Fibroblast of lung (primary cell): ENCODE results near the gene CCDC179.

Experiments
- CTCF ChIP-seq, 2 donors: IDR thresholded peaks in 1 of 2; conservative IDR thresholded peaks in 1 of 2; 1 replicate in 1 of 2; 2 replicates in 1 of 2; pipeline ENCODE4 v1.5.1; 2011 to 2012; ENCODE audit warnings: low read length in 2 of 2, control low read depth in 1 of 2, inconsistent platforms in 1 of 2, low read depth in 1 of 2, mild to moderate bottlenecking in 1 of 2
- EZH2 ChIP-seq: IDR thresholded peaks from 2 replicates; pipeline ENCODE4 v1.5.1; 2012; ENCODE audit warnings: low read length, control low read depth, mild to moderate bottlenecking; ENCODE audit errors: missing control alignments

DNA sequence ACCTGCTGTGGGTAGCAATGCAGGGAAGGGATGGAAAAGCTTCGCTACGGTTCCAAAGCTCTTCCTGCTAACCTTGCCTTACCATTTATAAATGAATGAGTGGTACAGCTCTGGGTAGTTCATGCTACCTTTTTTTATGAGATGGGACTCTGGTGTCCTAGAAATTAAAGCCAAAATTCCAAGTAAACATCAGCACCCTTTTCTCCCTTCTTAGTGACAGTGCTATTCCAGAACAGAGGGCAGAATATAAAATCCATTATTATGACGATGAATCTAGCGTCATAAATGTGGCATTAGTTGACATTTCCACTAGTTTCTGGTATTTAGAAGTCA is 30.2 kb downstream of the CCDC179 start:
- TF ChIP-seq CTCF (conservative IDR thresholded peaks at IDR 0.05 in 1 of 2, IDR thresholded peaks at IDR 0.05 in 1 of 2; ENCODE audit: low read depth in 1 of 2, low read length in 2 of 2) (no peak), EZH2 (no peak)
